Measurements from ENCODE around the gene ME3. TPM values are rescaled to one million over a fixed set of nuclear protein-coding genes. Genes with fewer than 3 reads are reported as not detected.

ME3 gene
- total RNA-seq, 6 experiments from 2014 or later: 1.9 to 8.5 (median 4.6) TPM

DNA sequence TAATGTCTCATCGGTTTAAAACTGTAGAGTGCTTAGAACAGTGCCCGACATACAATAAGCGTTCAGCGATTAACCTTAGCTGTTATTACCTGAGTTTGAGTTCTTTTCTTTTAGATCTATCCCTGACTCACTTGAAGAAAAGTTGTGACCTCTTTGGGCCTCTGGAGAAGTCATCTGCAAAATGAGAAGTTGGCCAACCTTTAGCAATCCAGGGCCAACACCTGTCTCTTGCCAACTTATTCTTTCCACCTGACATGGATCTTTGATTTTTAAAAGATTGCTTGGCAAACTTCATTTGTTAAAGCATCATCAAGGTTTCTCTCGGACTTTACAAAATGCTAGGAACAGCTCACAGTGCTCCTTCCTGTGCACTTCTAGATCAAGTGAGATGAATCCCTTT lies 208.5 kb downstream of the ME3 start:
- 94% methylated on average over 5 of the region's 5 CpGs for WGBS (ENCODE audit: insufficient coverage, low coverage, low lambda C conversion rate, missing lambda C conversion rate)
- H3K9me3 ChIP-seq: no peaks in the 10 kb centered on the region
- H3K36me3 ChIP-seq: no peaks in the 10 kb centered on the region
- H3K27me3 ChIP-seq: no peaks in the 10 kb centered on the region
- no peak overlapping the region for H3K27ac ChIP-seq
- intact Hi-C loops (cut with DNase I): no loop called here
- no peak for ATAC-seq
- no peak overlapping the region for H3K4me3 ChIP-seq
- H3K4me1 ChIP-seq: no peaks in the 10 kb centered on the region
- DNase-seq: no peak
- TF ChIP-seq, protein P1, sequence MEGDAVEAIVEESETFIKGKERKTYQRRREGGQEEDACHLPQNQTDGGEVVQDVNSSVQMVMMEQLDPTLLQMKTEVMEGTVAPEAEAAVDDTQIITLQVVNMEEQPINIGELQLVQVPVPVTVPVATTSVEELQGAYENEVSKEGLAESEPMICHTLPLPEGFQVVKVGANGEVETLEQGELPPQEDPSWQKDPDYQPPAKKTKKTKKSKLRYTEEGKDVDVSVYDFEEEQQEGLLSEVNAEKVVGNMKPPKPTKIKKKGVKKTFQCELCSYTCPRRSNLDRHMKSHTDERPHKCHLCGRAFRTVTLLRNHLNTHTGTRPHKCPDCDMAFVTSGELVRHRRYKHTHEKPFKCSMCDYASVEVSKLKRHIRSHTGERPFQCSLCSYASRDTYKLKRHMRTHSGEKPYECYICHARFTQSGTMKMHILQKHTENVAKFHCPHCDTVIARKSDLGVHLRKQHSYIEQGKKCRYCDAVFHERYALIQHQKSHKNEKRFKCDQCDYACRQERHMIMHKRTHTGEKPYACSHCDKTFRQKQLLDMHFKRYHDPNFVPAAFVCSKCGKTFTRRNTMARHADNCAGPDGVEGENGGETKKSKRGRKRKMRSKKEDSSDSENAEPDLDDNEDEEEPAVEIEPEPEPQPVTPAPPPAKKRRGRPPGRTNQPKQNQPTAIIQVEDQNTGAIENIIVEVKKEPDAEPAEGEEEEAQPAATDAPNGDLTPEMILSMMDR (IDR thresholded peaks at IDR 0.05): no peak
- TF ChIP-seq POLR2A (IDR thresholded peaks at IDR 0.05): no peak

DNA sequence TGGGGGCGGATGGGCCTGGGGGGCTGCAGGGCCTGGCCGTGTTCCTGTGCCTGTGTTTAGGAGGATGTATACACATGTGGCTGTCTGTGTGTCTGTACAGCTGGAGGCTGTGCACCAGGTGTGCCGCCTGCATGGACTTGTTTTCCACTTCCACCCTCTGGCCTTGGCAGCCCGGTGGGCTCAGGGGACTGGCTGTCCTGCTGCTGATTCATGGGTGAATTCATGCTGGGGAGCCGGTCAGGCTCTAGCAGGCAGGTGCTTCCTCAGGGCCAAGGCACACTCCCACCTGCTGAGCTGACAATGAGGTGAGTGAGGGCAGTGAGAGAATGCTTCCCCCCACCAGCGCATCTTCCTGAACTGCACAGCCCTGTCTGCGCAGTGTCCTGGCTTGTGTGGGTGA lies 209.3 kb downstream of the ME3 start:
- H3K4me3 ChIP-seq: no peak overlapping the region
- no peaks in the 10 kb centered on the region for H3K4me1 ChIP-seq
- ATAC-seq (no peak), DNase-seq (no peak)
- H3K27me3 ChIP-seq: no peaks in the 10 kb centered on the region
- no CpG with 5 or more reads among the region's 7 CpGs for WGBS (ENCODE audit: insufficient coverage, low coverage, low lambda C conversion rate, missing lambda C conversion rate)
- intact Hi-C loops (cut with DNase I): no loop called here
- no peaks in the 10 kb centered on the region for H3K36me3 ChIP-seq
- no peak overlapping the region for H3K27ac ChIP-seq
- H3K9me3 ChIP-seq: no peaks in the 10 kb centered on the region
- TF ChIP-seq, protein P1 (IDR thresholded peaks at IDR 0.05): no peak
- TF ChIP-seq POLR2A (IDR thresholded peaks at IDR 0.05): no peak

DNA sequence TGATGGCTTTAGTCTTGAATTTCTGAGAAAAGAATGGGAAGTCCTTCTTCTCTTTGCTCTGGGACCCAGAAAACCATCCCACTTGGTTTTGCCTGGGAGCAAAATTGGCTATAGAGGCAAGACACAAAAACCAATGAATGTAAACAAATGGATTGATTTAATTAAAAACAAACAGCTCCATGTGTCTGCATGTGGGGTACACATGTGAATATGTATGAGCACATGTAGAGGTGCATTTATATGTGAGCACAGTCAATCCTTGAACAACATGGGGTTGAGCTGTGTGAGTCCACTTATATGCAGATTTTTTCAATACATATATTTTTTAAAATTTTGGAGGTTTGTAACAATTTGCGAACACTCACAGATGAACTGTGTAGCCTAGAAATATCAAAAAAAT lies 210.5 kb downstream of the ME3 start:
- TF ChIP-seq POLR2A (IDR thresholded peaks at IDR 0.05): no peak
- TF ChIP-seq, protein P1 (IDR thresholded peaks at IDR 0.05): no peak
- no peak for DNase-seq
- no peak overlapping the region for H3K4me3 ChIP-seq
- H3K9me3 ChIP-seq: no peaks in the 10 kb centered on the region
- H3K36me3 ChIP-seq: no peaks in the 10 kb centered on the region
- WGBS (ENCODE audit: insufficient coverage, low coverage, low lambda C conversion rate, missing lambda C conversion rate): 86% methylated on average over 1 of the region's 1 CpG
- H3K27me3 ChIP-seq: no peaks in the 10 kb centered on the region
- intact Hi-C loops (cut with DNase I): no loop called here
- no peak overlapping the region for H3K27ac ChIP-seq
- no peak for ATAC-seq
- no peaks in the 10 kb centered on the region for H3K4me1 ChIP-seq

DNA sequence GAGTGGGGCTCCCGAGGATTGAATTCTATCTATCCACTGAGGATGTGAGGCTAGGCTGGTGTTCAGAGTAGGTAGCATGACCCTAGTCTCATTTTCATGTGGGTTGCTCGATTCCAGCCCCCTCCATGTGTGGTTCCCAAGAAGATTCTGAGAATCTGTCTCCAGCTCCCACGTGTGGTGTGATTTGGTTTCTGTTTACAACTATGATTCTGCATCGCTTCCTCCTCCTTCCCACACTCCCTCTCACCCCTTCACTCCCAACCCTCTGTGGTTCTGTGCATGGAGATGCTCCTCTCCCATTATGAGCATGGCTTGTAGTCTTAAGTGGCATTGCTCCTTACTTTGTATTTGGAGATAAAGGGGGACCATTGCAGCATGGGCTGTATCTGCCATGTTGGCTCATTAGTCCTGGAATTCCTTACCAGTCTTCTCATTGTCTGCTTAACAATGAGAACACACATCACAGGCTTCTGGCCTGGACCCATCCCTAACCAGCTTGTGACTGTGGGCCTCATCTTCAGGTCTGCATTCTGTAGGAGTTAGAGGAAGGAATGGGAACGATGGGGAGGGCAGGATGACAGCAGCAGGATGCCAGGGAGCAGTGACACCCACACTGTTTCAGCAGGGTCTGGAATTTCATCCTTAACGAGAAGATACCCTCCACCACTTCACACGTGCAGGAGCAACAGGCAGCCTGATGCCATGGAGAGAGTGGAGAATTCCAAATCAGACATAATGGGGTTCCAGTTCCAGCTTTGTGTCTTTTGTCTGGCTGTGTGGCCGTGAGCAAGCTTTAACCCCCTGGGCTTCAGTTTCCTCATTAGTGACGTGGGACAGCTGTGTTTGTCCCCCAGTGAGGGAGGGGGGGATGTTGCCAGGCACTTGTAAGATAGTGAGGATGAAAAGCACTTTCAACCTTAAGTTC lies 211.7 kb downstream of the ME3 start:
- intact Hi-C loops (cut with DNase I): no loop called here
- 70% methylated on average over 6 of the region's 9 CpGs for WGBS (ENCODE audit: insufficient coverage, low coverage, low lambda C conversion rate, missing lambda C conversion rate)
- Histone ChIP-seq H3K4me3 (no peak overlapping the region), H3K4me1 (no peaks in the 10 kb centered on the region), H3K27ac (no peak overlapping the region), H3K36me3 (no peaks in the 10 kb centered on the region), H3K27me3 (no peaks in the 10 kb centered on the region), H3K9me3 (no peaks in the 10 kb centered on the region)
- TF ChIP-seq, protein P1 (IDR thresholded peaks at IDR 0.05): no peak
- TF ChIP-seq POLR2A (IDR thresholded peaks at IDR 0.05): no peak
- no peak for DNase-seq
- ATAC-seq: no peak

Measured in right lobe of liver (tissue), 6 donors.